NB4 (cell line): ENCODE measurements around the gene SPATA21.

Experiments
- CTCF ChIP-seq: IDR thresholded peaks from one replicate; pipeline ENCODE4 v1.5.1; 2012; ENCODE audit warnings: low read depth, low read length
- MYC ChIP-seq: IDR thresholded peaks from 2 replicates; pipeline ENCODE4 v1.6.1; 2011; ENCODE audit warnings: low read depth, low read length
- POLR2A ChIP-seq: IDR thresholded peaks from 2 replicates; pipeline ENCODE4 v1.6.1; 2011; ENCODE audit warnings: mild to moderate bottlenecking; ENCODE audit not compliant: insufficient read length; ENCODE audit errors: extremely low read depth

GRCh38 chr1:16410803-16411202 is 26.4 kb downstream of the SPATA21 start:
- no peak for TF ChIP-seq CTCF
- no peak for TF ChIP-seq MYC
- TF ChIP-seq POLR2A = no peak
